Stomach (tissue), 9 donors: Measurements from ENCODE around the gene PLEKHM3. TPM values are rescaled to one million over a fixed set of nuclear protein-coding genes. Genes with fewer than 3 reads are reported as not detected.
"Not testable (repeated sequence)": the region's sequence is repeated elsewhere in the genome, so short reads cannot be mapped to it uniquely, and the experiment has no call there.

Experiments
- DNase-seq, 2 donors: peaks; one replicate each; pipeline versions ENCODE4 v3.0.0 to v3.0.0-alpha.2; 2013 to 2019
- H3K27ac ChIP-seq, 5 donors: fragments of 200-600 bp in 4 of 5; sonication (generic) in 4 of 5; one replicate each; pipeline ENCODE4 v1.5.1; 2013 to 2019; ENCODE audit warnings: mild to moderate bottlenecking in 1 of 5, moderate library complexity in 1 of 5
- H3K27me3 ChIP-seq, 3 donors: fragments of 200-600 bp; sonication (generic); one replicate each; pipeline ENCODE4 v1.5.1; 2017 to 2019; ENCODE audit warnings: mixed run types in 1 of 3
- H3K36me3 ChIP-seq, 4 donors: fragments of 200-600 bp; sonication (generic); 1 replicate in 3 of 4; 2 replicates in 1 of 4; pipeline ENCODE4 v1.5.1; 2016 to 2019
- H3K4me1 ChIP-seq, 4 donors: fragments of 200-600 bp; sonication (generic); one replicate each; pipeline ENCODE4 v1.5.1; 2016 to 2019
- H3K4me3 ChIP-seq, 4 donors: fragments of 200-600 bp; sonication (generic) in 3 of 4; one replicate each; pipeline ENCODE4 v1.5.1; 2016 to 2019; ENCODE audit warnings: mild to moderate bottlenecking in 1 of 4
- H3K9me3 ChIP-seq, 4 donors: fragments of 200-600 bp; sonication (generic); one replicate each; pipeline ENCODE4 v1.5.1; 2016 to 2019
- EP300 ChIP-seq: sonication (generic); formaldehyde crosslinking; IDR thresholded peaks from one replicate; pipeline ENCODE4 v1.6.1; 2017; ENCODE audit warnings: antibody characterized with exemption
- POLR2A ChIP-seq, 4 donors: fragments of 450-650 bp; IDR thresholded peaks; one replicate each; pipeline ENCODE4 v1.6.1; 2016; ENCODE audit warnings: antibody characterized with exemption in 4 of 4, control low read depth in 2 of 4, mild to moderate bottlenecking in 1 of 4, moderate library complexity in 1 of 4
- POLR2AphosphoS5 ChIP-seq, 3 donors: sonication (generic); formaldehyde crosslinking; IDR thresholded peaks; one replicate each; pipeline ENCODE4 v1.6.1; 2016; ENCODE audit warnings: antibody characterized with exemption in 3 of 3
- WGBS, 5 donors: extraction: QIAGEN DNeasy Blood & Tissue Kit in 3 of 5; methylation state at CpG; one replicate each; pipeline versions ENCODE4 v1.1.5 to v1.1.7; 2013 to 2018; 5-methylcytosine and 5-hydroxymethylcytosine counted together
- intact Hi-C: fragments of 100-400 bp; cut with DNase I; formaldehyde crosslinking; loops from one replicate; pipeline ENCODE4 v1.15.1; 2023; ENCODE audit warnings: low total_unique reads
- polyA plus RNA-seq, 3 donors: library from polyadenylated mRNA; stranded (reverse); fragments of 200-250 nt; gene quantifications; one replicate each; pipeline ENCODE4 v1.2.3, GENCODE V29; 2013
- total RNA-seq, 5 donors: library from RNA; depleted of rRNA; stranded (reverse); fragments of >200 nt; gene quantifications; one replicate each; pipeline versions ENCODE4 v1.1.0 to v1.2.3, GENCODE V29; 2014 to 2016
- TF ChIP-seq, protein P1 (sequence below), 7 experiments: fragments of 450-650 bp in 4 of 7; fragments of 200-600 bp in 3 of 7; sonication (generic) in 3 of 7; IDR thresholded peaks; one replicate each; pipeline ENCODE4 v1.5.1; 2016 to 2019; ENCODE audit warnings: antibody characterized with exemption in 7 of 7, control low read depth in 2 of 7, mild to moderate bottlenecking in 1 of 7
- donor health status: healthy with polysubstance abuse.
- donor health status: Bipolar disorder and iron deficiency.
- donor health status: healthy.

The PLEKHM3 gene
- total and polyA plus RNA-seq, 8 donors, result 2.1 to 35.1 (median 5.4) TPM

DNA sequence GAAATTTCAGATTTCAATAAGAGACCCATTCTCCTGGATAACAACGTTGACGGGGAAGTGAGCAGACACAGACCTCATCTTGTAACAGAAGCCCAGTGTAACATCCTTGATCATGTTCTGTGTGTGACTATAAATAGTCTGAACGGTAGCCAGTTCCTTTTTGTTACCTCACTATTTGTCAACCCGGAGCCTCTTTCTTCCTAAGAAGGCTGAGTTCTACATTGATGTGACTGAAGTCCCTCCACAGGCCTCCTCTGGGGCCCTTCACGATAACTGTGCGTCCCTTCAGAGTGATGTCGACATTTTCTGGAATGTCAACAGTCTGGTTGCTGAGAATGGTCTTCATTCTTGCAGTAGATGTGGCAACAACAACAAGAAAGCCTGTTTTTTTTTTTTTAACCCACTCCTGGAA lies 6.3 kb upstream of the PLEKHM3 start:
- Histone ChIP-seq H3K27ac (no peak overlapping the region), H3K9me3 (no peaks in the 10 kb centered on the region), H3K36me3 (no peaks in the 10 kb centered on the region), H3K27me3 (no peaks in the 10 kb centered on the region), H3K4me1 (no peaks in the 10 kb centered on the region), H3K4me3 (no peak overlapping the region)
- WGBS, 5 donors, result 53 to 66% (median 60%) methylated on average over 7 of the region's 7 CpGs
- TF ChIP-seq EP300 (no peak), POLR2AphosphoS5 (IDR thresholded peaks at IDR 0.05) (no peak), POLR2A (IDR thresholded peaks at IDR 0.05) (no peak)
- TF ChIP-seq, protein P1, sequence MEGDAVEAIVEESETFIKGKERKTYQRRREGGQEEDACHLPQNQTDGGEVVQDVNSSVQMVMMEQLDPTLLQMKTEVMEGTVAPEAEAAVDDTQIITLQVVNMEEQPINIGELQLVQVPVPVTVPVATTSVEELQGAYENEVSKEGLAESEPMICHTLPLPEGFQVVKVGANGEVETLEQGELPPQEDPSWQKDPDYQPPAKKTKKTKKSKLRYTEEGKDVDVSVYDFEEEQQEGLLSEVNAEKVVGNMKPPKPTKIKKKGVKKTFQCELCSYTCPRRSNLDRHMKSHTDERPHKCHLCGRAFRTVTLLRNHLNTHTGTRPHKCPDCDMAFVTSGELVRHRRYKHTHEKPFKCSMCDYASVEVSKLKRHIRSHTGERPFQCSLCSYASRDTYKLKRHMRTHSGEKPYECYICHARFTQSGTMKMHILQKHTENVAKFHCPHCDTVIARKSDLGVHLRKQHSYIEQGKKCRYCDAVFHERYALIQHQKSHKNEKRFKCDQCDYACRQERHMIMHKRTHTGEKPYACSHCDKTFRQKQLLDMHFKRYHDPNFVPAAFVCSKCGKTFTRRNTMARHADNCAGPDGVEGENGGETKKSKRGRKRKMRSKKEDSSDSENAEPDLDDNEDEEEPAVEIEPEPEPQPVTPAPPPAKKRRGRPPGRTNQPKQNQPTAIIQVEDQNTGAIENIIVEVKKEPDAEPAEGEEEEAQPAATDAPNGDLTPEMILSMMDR (IDR thresholded peaks at IDR 0.05), result no peak
- intact Hi-C loops, result loop anchor here (10.0 kb wide), 1 partner anchor 287 kb away; no protein-coding TSS in a partner anchor
- DNase-seq, result peak in 1 of 2 donors; percentile 32

DNA sequence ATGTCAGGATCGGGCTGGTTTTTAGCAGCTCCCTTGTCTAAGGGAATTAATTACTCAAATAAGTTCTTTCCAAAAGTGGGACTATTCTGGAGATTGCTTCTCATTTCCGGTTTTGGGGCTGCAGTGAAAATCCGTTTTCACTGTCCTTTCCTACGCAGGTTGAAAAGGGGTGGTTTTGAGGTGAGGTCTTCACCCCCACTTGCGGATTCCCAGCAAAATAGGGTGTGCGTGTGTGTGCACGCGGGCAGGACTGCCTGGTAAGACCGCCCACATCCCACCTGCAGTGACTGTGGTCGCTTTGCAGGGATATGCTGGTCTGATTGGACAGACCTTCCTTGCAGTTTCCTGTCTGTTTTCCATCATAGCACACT lies 472 bp upstream of the PLEKHM3 start:
- peak in 1 of 2 donors; percentile 44 for DNase-seq
- no peaks in the 10 kb centered on the region for H3K36me3 ChIP-seq
- H3K4me3 ChIP-seq, result peak overlapping the region; percentile 76 to 81 (median 78)
- peaks cover 13 to 42% (median 30%) of the 10 kb centered on the region in 4 donors for H3K4me1 ChIP-seq
- H3K9me3 ChIP-seq, result no peaks in the 10 kb centered on the region
- intact Hi-C loops, result no loop called here
- H3K27ac ChIP-seq, result peak overlapping the region; percentile 72 to 91 (median 87)
- 52 to 62% (median 57%) methylated on average over 10 of the region's 10 CpGs for WGBS, 5 donors
- TF ChIP-seq, protein P1 (IDR thresholded peaks at IDR 0.05), result no peak
- TF ChIP-seq EP300, result no peak
- no peak for TF ChIP-seq POLR2AphosphoS5 (IDR thresholded peaks at IDR 0.05)
- TF ChIP-seq POLR2A (IDR thresholded peaks at IDR 0.05), result no peak
- H3K27me3 ChIP-seq, result no peaks in the 10 kb centered on the region

DNA sequence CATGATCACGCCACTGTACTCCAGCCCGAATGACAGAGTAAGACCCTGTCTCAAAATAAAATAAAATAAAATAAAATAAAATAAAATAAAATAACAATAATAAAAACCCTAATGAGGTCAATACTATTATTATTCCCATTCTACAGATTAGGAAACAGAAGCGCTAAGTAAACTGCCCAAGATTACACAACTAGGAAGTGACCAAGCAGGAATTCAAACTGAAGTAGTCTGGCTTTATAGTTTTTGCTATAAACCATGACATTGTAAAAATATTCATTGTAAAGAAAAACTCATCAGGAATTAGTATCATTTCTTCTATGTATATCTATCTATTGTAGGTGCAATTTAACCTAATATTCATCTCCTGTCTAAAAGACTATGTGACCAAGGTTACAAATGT lies 1.2 kb downstream of the PLEKHM3 start:
- 92 to 96% (median 96%) methylated on average over 3 of the region's 3 CpGs for WGBS, 5 donors
- intact Hi-C loops, result no loop called here
- H3K9me3 ChIP-seq, result no peaks in the 10 kb centered on the region
- H3K4me3 ChIP-seq, result peak overlapping the region in 3 of 4 donors; percentile 76 to 81 (median 76)
- peaks cover 0 to 3% (median 0%) of the 10 kb centered on the region in 4 donors for H3K36me3 ChIP-seq
- H3K4me1 ChIP-seq, result peaks cover 13 to 42% (median 30%) of the 10 kb centered on the region in 4 donors
- no peak for DNase-seq
- no peak overlapping the region for H3K27ac ChIP-seq
- no peak for TF ChIP-seq POLR2AphosphoS5 (IDR thresholded peaks at IDR 0.05)
- H3K27me3 ChIP-seq, result no peaks in the 10 kb centered on the region

DNA sequence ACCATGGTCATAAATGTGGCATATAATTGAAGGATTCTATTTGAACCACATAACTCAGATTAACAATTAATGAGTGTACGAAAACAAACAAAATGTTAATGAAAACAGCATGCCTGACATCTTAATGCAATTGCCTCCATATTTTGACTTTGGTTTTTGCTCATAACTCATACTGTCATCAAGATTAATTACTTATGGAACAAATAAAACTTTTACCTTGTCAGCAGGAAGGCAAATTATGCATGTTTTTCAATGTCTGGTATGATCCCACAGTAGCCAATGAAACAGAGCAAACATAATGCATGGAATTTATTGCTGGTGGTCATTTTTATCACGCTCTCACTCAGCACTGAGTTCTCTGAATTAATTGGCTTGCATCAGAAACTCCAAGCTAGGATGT lies 5.1 kb downstream of the PLEKHM3 start:
- intact Hi-C loops, result no loop called here
- H3K27me3 ChIP-seq, result no peaks in the 10 kb centered on the region
- 95 to 98% (median 96%) methylated on average over 2 of the region's 2 CpGs for WGBS, 5 donors

DNA sequence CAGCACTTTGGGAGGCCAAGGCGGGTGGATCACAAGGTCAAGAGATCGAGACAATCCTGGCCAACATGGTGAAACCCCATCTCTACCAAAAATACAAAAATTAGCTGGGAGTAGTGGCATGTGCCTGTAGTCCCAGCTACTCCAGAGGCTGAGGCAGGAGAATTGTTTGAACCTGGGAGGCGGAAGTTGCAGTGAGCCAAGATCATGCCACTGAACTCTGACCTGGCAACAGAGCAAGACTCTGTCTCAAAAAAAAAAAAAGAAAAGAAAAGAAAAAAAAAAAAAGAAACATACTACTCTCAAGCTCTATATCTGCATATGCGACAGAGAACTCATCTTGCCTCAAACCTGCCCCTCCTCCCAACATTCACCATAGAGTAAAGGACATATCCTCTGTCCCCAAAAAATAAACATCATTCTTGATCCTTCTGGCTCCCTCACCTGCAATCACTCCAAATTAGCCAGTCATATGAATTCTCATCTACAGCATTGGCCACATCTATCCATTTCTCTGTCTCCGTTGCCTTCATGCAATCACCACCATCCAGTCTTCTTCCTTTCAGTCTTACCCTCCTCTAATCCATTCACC lies 7.1 kb downstream of the PLEKHM3 start:
- H3K27me3 ChIP-seq, DNase-seq, intact Hi-C loops, H3K4me3 ChIP-seq, H3K27ac ChIP-seq, H3K36me3 ChIP-seq, H3K9me3 ChIP-seq: not testable (repeated sequence)
- WGBS, 5 donors, result 65 to 84% (median 73%) methylated on average over 5 of the region's 5 CpGs
- H3K4me1 ChIP-seq, result peaks cover 0 to 57% (median 26%) of the 10 kb centered on the region in 4 donors

More for the DNA sequence above, 5.1 kb downstream of the PLEKHM3 start:
- Histone ChIP-seq H3K4me3 (no peak overlapping the region), H3K9me3 (no peaks in the 10 kb centered on the region), H3K4me1 (peaks cover 10 to 55% (median 35%) of the 10 kb centered on the region in 4 donors), H3K27ac (no peak overlapping the region), H3K36me3 (peaks cover 0 to 3% (median 0%) of the 10 kb centered on the region in 4 donors)
- no peak for DNase-seq
- TF ChIP-seq POLR2A (IDR thresholded peaks at IDR 0.05), result no peak
- TF ChIP-seq EP300, result no peak
- TF ChIP-seq, protein P1 (IDR thresholded peaks at IDR 0.05), result no peak
